ENCODE data around the gene NELL1. TPM values are rescaled to one million over a fixed set of nuclear protein-coding genes. Genes with fewer than 3 reads are reported as not detected.

The NELL1 gene
- total RNA-seq, 1 experiment from 2014 or later, result 0.22 TPM

DNA sequence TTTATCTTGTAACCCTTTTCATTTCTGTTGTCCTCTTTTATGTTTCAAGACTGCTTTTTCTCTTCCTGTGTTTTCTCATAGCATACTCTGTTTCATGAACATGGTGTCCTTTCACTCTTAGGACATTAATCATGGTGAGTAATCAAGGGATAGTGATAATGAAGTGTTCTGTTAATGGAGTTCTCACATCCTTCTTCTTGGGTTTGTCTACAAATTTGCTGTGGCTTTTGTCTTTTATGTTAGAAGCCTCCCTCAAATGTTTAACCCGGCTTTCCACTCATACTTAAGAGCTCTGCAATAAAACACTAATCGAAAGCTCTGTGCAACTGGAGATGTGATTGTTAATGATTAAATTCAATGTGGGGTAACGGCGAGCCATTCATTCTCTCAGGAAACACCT is 593.6 kb downstream of the NELL1 start:
- Mint-ChIP-seq H3K27ac (no peak overlapping the region), H3K4me1 (no peaks in the 10 kb centered on the region), H3K36me3 (ENCODE audit: insufficient read depth in 1 of 3, low read depth in 3 of 3) (no peaks in the 10 kb centered on the region), H3K27me3 (ENCODE audit: low read depth) (no peaks in the 10 kb centered on the region), H3K9me3 (no peaks in the 10 kb centered on the region), H3K4me3 (no peak overlapping the region)
- Histone ChIP-seq H4K5ac (ENCODE audit: insufficient read length, low read depth, low read length) (no peak overlapping the region), H2AK5ac (ENCODE audit: insufficient read length, low read length) (no peak overlapping the region), H2BK5ac (ENCODE audit: insufficient read length, low read length) (no peak overlapping the region), H3K23ac (ENCODE audit: insufficient read length, low read depth, low read length) (no peak overlapping the region), H4K20me1 (ENCODE audit: control insufficient read depth, insufficient read depth, insufficient read length) (no peaks in the 10 kb centered on the region), H3K9me3 (ENCODE audit: control insufficient read depth, low read depth, low read length) (no peaks in the 10 kb centered on the region), H3K4me1 (ENCODE audit: insufficient read depth, low read length) (no peaks in the 10 kb centered on the region), H3K27me3 (ENCODE audit: insufficient read depth, low read length) (no peaks in the 10 kb centered on the region), H3K4ac (ENCODE audit: low read depth, low read length) (no peak overlapping the region), H4K91ac (ENCODE audit: insufficient read length, low read depth, low read length) (no peak overlapping the region), H3K4me2 (ENCODE audit: insufficient read depth, insufficient read length, low read length) (no peak overlapping the region), H3K14ac (ENCODE audit: insufficient read depth, low read length) (no peak overlapping the region), H3K27ac (ENCODE audit: insufficient read length, low read depth, low read length) (no peak overlapping the region), H3K18ac (ENCODE audit: insufficient read length, low read depth, low read length) (no peak overlapping the region), H4K8ac (replicated peaks; ENCODE audit: insufficient read length, low read depth, low read length) (no peak overlapping the region), H3K23me2 (ENCODE audit: insufficient read length, low read depth, low read length, poor library complexity, severe bottlenecking) (no peaks in the 10 kb centered on the region), H3K56ac (ENCODE audit: insufficient read length, low read depth, low read length) (no peak overlapping the region), H3T11ph (ENCODE audit: low read length) (no peak overlapping the region), H3K79me1 (ENCODE audit: insufficient read depth, low read depth, low read length, poor library complexity, severe bottlenecking) (no peaks in the 10 kb centered on the region), H2BK12ac (ENCODE audit: insufficient read length, low read depth, low read length) (no peak overlapping the region), H2BK20ac (ENCODE audit: low read depth, low read length, poor library complexity, severe bottlenecking) (no peak overlapping the region), H3K79me2 (ENCODE audit: insufficient read depth, low read length) (no peaks in the 10 kb centered on the region), H2BK15ac (ENCODE audit: low read depth, low read length) (no peak overlapping the region), H2BK120ac (ENCODE audit: low read depth, low read length, poor library complexity, severe bottlenecking) (no peak overlapping the region), H2AFZ (ENCODE audit: low read length) (no peak overlapping the region), H3K9ac (ENCODE audit: extremely low read depth, insufficient read length, low read length) (no peak overlapping the region)
- DNase-seq, result no peak
- no CpG with 5 or more reads among the region's 4 CpGs for WGBS (ENCODE audit: extremely low coverage, insufficient read length, low lambda C conversion rate)
- TF ChIP-seq, protein P1, sequence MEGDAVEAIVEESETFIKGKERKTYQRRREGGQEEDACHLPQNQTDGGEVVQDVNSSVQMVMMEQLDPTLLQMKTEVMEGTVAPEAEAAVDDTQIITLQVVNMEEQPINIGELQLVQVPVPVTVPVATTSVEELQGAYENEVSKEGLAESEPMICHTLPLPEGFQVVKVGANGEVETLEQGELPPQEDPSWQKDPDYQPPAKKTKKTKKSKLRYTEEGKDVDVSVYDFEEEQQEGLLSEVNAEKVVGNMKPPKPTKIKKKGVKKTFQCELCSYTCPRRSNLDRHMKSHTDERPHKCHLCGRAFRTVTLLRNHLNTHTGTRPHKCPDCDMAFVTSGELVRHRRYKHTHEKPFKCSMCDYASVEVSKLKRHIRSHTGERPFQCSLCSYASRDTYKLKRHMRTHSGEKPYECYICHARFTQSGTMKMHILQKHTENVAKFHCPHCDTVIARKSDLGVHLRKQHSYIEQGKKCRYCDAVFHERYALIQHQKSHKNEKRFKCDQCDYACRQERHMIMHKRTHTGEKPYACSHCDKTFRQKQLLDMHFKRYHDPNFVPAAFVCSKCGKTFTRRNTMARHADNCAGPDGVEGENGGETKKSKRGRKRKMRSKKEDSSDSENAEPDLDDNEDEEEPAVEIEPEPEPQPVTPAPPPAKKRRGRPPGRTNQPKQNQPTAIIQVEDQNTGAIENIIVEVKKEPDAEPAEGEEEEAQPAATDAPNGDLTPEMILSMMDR (conservative IDR thresholded peaks at IDR 0.05), result no peak

All from H9 (cell line).